ENCODE results near the gene SVEP1. TPM values are rescaled to one million over a fixed set of nuclear protein-coding genes. Genes with fewer than 3 reads are reported as not detected.

The SVEP1 gene
- polyA plus RNA-seq (0.09 to 0.14 TPM (median 0.10 TPM) in 3 replicates), polyA minus RNA-seq (0.30 to 0.58 TPM (median 0.53 TPM) in 3 replicates)
- 0.04 TPM for polyA plus RNA-seq (2011; ENCODE audit: low read depth)
- 0.08 and 0.11 TPM in 2 replicates for polyA plus RNA-seq (2011; cell fraction: cytosol; rRNA removed)
- polyA plus RNA-seq (2011; cell fraction: nucleus; rRNA removed): 0.69 and 0.85 TPM in 2 replicates
- 0.05 and 0.23 TPM in 2 replicates for polyA plus RNA-seq (2012; ENCODE audit: low replicate concordance)
- polyA minus RNA-seq (2011; cell fraction: cytosol; rRNA and poly(A)+ RNA removed): not detected
- polyA minus RNA-seq (2011; cell fraction: nucleus; rRNA and poly(A)+ RNA removed): 2.1 and 4.7 TPM in 2 replicates

DNA sequence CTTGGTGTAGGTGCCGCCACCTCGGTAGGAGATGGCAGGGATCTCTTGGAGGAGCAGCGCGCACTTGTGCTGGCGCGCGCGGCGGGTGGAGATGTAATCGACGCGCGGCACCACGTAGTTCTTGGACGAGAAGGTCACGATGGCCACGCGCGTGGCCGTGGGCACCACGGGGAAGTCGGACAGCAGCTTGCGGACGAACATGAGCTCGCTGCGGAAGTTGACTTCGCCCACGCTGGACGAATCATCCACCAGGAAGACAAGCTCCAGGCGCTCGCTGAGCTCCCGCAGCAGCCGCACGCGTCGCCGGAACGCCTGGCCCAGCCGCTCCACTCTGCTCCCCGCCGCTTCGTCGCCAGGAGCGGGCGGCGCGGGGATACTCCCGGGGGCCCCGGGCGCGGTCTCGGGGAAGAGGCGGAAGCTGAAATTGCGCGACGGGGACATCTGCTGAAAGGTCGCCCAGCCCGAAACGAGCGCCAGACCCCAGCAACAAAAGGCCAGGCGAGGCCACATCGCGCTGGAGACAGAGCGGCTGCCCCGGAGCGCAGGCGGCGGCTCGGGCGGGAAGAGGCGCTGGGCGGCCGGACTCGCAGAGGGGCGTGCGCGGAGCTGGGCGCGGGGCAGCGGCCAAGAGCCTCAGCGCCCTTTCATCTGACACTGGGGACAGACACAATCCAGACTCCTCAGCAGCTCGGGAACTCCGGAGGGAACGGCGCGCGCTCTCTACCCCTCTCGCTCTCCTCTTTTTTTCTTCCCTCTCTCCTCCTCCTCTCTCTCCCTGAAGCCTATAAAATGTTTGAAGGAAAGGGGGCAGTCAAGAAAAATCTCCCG is at the start of gene SVEP1:
TSS of gene SVEP1 (minus strand) at position 708 of the 828 bp plus-strand sequence. CDS start at position 510, 198 bp downstream.
- DNase-seq (ENCODE audit: low read depth, low spot score) (no peak), FAIRE-seq (no peak)
- TF ChIP-seq, protein P1, sequence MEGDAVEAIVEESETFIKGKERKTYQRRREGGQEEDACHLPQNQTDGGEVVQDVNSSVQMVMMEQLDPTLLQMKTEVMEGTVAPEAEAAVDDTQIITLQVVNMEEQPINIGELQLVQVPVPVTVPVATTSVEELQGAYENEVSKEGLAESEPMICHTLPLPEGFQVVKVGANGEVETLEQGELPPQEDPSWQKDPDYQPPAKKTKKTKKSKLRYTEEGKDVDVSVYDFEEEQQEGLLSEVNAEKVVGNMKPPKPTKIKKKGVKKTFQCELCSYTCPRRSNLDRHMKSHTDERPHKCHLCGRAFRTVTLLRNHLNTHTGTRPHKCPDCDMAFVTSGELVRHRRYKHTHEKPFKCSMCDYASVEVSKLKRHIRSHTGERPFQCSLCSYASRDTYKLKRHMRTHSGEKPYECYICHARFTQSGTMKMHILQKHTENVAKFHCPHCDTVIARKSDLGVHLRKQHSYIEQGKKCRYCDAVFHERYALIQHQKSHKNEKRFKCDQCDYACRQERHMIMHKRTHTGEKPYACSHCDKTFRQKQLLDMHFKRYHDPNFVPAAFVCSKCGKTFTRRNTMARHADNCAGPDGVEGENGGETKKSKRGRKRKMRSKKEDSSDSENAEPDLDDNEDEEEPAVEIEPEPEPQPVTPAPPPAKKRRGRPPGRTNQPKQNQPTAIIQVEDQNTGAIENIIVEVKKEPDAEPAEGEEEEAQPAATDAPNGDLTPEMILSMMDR (optimal IDR thresholded peaks at IDR 0.05 in 1 of 3, IDR thresholded peaks at IDR 0.05 in 1 of 3, conservative IDR thresholded peaks at IDR 0.05 in 1 of 3; ENCODE audit: extremely low read depth in 1 of 3, insufficient read depth in 2 of 3, low read length in 3 of 3): no peak
- peak; percentile 53 for TF ChIP-seq EZH2 (IDR thresholded peaks at IDR 0.05; ENCODE audit: low read length)
- H3K4me1 ChIP-seq (ENCODE audit: control insufficient read depth, extremely low read depth, insufficient read depth, low read length): peaks cover 17% of the 10 kb centered on the region
- no peaks in the 10 kb centered on the region for H3K79me2 ChIP-seq (ENCODE audit: control insufficient read depth, insufficient read depth, low read length)
- no peaks in the 10 kb centered on the region for H3K36me3 ChIP-seq (ENCODE audit: control insufficient read depth in 2 of 2, extremely low read depth in 1 of 2, insufficient read depth in 2 of 2, low read length in 2 of 2)
- H2AFZ ChIP-seq (ENCODE audit: control insufficient read depth, low read length): peak within 1 kb of the TSS; percentile 85
- H3K4me2 ChIP-seq (ENCODE audit: control insufficient read depth, extremely low read depth, insufficient read depth, low read depth, low read length): peak within 1 kb of the TSS; percentile 91
- H3K4me3 ChIP-seq (ENCODE audit: control insufficient read depth in 2 of 3, extremely low read depth in 1 of 3, insufficient read depth in 2 of 3, low read depth in 1 of 3, low read length in 3 of 3): peak within 1 kb of the TSS; percentile 41 to 67 (median 67)
- H3K9me3 ChIP-seq (ENCODE audit: control insufficient read depth, low read depth, low read length): no peaks in the 10 kb centered on the region
- dilution Hi-C loops (cut with MboI; ENCODE audit: extremely low pct_ligation_motif_present, low sequenced_read_pairs): no loop called here
- peaks cover 25% of the 10 kb centered on the region for H3K27me3 ChIP-seq (ENCODE audit: control insufficient read depth, extremely low read depth, insufficient read depth, low read length)
- no peaks in the 10 kb centered on the region for H3K9me1 ChIP-seq (ENCODE audit: control insufficient read depth, extremely low read depth, insufficient read depth, low read length)
- peak within 1 kb of the TSS; percentile 28 for H3K9ac ChIP-seq (ENCODE audit: control insufficient read depth, extremely low read depth, insufficient read depth, low read length)
- H3K27ac ChIP-seq (ENCODE audit: control insufficient read depth, insufficient read depth, low read length): no peak within 1 kb of the TSS
- no peaks in the 10 kb centered on the region for H4K20me1 ChIP-seq (ENCODE audit: control insufficient read depth, extremely low read depth, insufficient read depth, low read length)

DNA sequence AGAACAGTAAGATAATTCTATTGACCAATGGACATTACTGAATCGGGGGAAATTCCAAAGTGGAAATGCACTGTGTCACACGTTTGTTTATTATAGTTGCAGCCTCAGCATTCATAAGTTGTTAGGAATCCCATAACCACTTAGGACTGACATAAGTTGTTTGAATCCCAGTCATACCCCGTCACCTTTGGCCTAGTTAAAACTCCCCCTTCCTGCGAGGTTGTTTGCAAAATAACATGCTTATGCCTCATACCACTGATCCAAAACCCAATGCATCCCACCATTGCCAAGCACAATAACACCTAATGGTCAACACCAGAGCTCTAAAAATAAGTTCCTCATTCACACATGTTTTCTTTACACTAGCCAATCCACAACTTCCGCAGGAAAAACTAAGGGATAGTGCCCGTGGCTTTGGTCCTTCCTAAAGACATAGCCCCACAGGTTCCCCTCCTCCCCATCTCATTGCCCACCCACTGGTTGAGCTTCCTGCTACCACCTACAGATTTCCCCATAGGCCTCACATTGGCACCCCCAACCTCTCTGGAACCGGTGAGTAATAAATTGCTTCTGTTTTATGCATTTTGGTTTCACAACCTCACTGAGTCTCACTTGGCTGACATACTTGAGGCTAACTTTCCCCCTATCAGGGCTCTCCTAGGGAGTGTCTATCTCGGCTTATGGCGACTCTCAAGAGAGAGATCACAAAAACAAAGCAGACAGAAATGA is 46.7 kb upstream of the SVEP1 start:
- Histone ChIP-seq H3K27ac (ENCODE audit: control insufficient read depth, insufficient read depth, low read length) (no peak overlapping the region), H3K79me2 (ENCODE audit: control insufficient read depth, insufficient read depth, low read length) (no peaks in the 10 kb centered on the region), H3K4me3 (ENCODE audit: control insufficient read depth in 2 of 3, extremely low read depth in 1 of 3, insufficient read depth in 2 of 3, low read depth in 1 of 3, low read length in 3 of 3) (no peak overlapping the region), H3K36me3 (ENCODE audit: control insufficient read depth in 2 of 2, extremely low read depth in 1 of 2, insufficient read depth in 2 of 2, low read length in 2 of 2) (no peaks in the 10 kb centered on the region), H3K4me2 (ENCODE audit: control insufficient read depth, extremely low read depth, insufficient read depth, low read depth, low read length) (no peak overlapping the region), H3K9me1 (ENCODE audit: control insufficient read depth, extremely low read depth, insufficient read depth, low read length) (no peaks in the 10 kb centered on the region), H3K9ac (ENCODE audit: control insufficient read depth, extremely low read depth, insufficient read depth, low read length) (no peak overlapping the region), H4K20me1 (ENCODE audit: control insufficient read depth, extremely low read depth, insufficient read depth, low read length) (no peaks in the 10 kb centered on the region), H3K27me3 (ENCODE audit: control insufficient read depth, extremely low read depth, insufficient read depth, low read length) (no peaks in the 10 kb centered on the region), H3K4me1 (ENCODE audit: control insufficient read depth, extremely low read depth, insufficient read depth, low read length) (no peaks in the 10 kb centered on the region), H3K9me3 (ENCODE audit: control insufficient read depth, low read depth, low read length) (no peaks in the 10 kb centered on the region), H2AFZ (ENCODE audit: control insufficient read depth, low read length) (no peak overlapping the region)
- no peak for DNase-seq (ENCODE audit: low read depth, low spot score)
- FAIRE-seq: no peak
- dilution Hi-C loops (cut with MboI; ENCODE audit: extremely low pct_ligation_motif_present, low sequenced_read_pairs): no loop called here
- no peak for TF ChIP-seq EZH2 (IDR thresholded peaks at IDR 0.05; ENCODE audit: low read length)
- TF ChIP-seq, protein P1 (optimal IDR thresholded peaks at IDR 0.05 in 1 of 3, IDR thresholded peaks at IDR 0.05 in 1 of 3, conservative IDR thresholded peaks at IDR 0.05 in 1 of 3; ENCODE audit: extremely low read depth in 1 of 3, insufficient read depth in 2 of 3, low read length in 3 of 3): no peak

Data from keratinocyte (primary cell).